C4-2B (cell line): ENCODE results near the gene KRT71.

Source experiments
- CTCF ChIP-seq: fragments of 450-650 bp; conservative IDR thresholded peaks from 2 replicates; pipeline ENCODE4 v1.5.1; 2017; ENCODE audit warnings: mild to moderate bottlenecking
- ZFX ChIP-seq: fragments of 450-650 bp; IDR thresholded peaks from 2 replicates; pipeline ENCODE4 v1.6.1; 2017

- TF ChIP-seq CTCF: no peak
- no peak for TF ChIP-seq ZFX
Measured at GRCh38 chr12:52602552-52602951, 49.6 kb upstream of the KRT71 start.
